HG02610 (cell line): ENCODE data around the gene PASK.
"Not testable (repeated sequence)": the region's sequence is repeated elsewhere in the genome, so short reads cannot be mapped to it uniquely, and the experiment has no call there.

Experiments
- ATAC-seq: cut with Tn5 transposase; IDR thresholded peaks from one replicate; pipeline ENCODE4 v1.9.1; 2021; ENCODE audit warnings: mild to moderate bottlenecking, moderate library complexity; ENCODE audit not compliant: unreplicated experiment

The PASK gene

DNA sequence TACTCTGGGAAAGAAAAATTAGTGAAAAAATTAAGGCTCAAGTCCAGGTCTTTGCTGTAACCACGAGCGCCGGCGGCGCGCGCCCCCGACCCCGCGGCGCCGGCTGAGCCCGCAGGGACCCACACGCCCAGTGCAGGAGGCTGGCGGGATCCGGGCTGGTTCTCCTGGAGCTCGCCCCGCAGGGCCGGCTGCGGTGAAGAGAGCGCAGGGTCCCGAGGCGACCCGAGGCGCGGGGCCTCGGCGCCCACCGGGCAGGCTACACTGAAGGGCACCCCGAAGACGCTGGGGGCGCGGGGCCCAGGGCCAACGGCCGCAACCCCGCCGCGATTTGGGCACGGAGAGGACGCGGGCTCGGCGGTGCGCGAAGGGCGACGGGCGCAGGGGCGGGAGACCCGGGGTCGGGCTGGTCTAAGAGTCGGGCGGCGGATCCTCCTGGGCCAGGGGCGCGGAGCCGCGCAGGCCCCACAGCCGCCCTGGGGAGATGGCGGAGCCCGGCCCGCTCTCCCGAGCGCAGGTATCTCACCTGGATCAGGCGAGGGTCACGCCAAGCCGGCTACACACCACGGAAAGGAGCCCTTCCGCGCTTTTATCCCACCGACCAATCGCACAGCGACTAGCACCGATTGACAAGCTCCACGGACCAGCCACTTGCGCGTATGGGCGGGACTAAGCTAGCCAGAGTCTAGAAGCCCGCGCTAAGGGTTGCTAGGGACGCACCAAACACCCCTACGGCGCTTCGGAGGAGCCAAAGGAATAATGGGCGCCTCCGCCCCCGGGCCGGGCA, at the start of gene PASK:
PASK (minus strand) TSS at position 582 of the 784 bp plus-strand sequence. CDS start 6,440 bp downstream, outside the sequence.
- peak; percentile 79 for ATAC-seq

DNA sequence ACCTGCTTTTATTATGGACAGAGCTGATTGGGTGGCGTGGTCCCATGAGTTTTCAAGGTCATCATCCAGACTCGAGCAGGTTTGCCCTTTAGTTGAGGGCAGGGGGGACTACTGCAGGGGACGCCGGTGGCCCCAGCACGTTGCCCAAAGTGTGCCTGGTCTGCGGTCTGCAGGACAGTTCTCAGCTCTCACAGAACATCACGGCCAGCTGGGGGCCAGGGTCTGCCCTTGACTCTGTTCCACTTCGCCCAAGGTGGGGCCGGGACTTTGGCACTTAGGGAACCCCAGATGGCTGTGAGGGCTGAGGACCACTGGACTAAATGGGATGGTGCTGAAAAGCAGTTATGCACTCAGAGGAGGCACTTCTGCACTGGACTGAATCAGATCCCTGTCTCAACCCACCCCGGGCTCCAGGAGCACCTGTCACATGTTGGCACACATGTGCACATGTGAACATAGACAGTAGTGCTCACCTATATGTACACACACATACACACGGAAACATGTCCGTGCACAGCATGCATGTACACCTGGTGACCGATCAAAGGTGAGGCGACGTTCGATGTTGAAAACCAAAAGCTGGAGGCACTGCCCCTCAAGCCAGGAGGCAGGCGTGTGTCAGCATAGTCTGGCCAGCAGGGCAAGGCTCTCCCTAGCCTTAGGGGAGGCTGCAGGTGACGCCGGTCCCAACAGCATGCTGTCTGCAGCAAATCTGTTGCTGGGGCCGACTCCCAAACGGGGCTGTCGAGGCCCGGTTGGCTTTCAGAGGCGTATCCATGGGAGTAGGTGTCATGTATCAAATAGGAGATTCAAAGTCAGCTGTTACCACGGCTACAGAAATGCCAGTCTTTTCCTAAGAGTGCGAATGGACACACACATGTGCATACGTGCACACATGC, 49.4 kb upstream of the PASK start:
- no peak for ATAC-seq

DNA sequence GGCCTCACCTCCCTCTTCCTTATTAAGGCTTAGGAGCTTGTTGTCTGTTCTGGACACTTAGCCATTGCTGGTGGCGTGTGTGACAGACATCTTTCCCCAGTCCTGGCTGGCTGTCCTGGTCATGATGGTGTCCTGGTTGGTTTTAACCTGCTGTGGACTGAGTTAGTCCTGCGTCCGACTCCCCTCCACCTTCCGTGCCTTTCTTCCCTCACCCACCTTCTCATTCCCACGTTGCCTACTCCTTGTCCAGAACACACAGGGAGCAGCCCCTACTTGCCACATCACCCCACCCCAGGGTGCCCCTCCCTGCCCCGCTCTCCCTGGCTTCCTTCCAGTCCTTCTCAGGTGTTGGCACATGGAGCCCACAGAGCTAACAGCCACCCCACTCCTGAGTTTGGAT, 48.7 kb upstream of the PASK start:
- no peak for ATAC-seq

DNA sequence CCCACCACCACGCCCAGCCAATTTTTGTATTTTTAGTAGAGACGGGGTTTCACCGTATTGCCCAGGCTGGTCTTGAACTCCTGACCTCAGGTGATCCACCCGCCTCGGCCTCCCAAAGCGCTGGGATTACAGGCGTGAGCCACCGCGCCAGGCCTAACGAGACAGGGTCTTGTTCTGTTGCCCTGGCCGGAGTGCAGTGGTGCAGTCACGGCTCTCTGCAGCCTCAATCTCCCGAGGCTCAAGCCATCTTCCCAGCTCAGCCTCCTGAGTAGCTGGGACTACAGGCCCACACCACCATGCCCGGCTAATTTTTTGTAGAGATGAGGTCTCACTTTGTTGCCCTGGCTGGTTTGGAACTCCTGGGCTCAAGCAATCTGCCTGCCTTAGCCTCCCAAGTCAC, 48.0 kb upstream of the PASK start:
- ATAC-seq = not testable (repeated sequence)

DNA sequence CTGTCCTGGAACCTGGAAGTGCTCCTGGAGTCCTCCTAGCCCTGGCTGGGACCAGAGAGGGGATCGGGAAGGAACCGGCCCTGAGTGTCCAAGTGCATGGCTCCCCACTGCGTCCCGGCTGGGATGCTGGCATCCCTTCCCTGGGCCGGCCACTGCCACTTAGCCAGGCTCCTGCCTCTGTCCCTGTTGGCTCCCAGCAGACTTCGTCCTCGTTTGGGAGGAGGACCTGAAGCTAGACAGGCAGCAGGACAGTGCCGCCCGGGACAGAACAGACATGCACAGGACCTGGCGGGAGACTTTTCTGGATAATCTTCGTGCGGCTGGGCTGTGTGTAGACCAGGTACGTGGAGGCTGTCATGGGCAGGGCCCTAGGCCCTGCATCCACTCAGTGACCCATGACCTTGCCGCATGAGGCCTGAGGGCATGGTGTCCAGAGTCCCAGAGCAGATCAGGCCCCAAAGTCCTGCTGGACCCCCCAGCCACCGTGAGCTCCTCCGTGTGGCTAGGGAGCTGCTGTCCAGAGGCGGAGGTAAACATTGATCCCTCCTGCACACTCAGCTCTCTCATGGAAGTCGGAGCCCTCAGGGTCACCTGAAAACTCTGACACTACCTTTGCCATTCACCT, 46.3 kb upstream of the PASK start:
- ATAC-seq = no peak

DNA sequence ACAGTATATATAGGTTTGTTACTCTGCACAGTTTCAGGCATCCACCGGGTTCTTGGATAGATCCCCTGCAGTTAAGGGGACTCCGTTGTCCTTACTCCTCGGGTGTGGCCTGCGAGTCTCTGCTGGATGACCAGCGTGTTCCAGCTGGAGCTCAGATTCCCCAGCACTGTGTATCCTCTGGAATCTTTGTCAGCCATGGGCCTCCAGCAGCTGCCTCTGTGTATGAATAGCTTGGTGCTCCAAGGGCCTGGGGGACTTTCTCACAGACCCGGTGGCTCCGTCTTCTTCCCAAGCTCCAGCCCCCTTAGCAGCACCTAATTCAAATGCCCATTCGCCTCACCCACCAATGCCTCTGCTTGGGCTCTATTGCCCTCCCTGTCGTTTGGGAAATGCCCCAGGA, 45.5 kb upstream of the PASK start:
- no peak for ATAC-seq

DNA sequence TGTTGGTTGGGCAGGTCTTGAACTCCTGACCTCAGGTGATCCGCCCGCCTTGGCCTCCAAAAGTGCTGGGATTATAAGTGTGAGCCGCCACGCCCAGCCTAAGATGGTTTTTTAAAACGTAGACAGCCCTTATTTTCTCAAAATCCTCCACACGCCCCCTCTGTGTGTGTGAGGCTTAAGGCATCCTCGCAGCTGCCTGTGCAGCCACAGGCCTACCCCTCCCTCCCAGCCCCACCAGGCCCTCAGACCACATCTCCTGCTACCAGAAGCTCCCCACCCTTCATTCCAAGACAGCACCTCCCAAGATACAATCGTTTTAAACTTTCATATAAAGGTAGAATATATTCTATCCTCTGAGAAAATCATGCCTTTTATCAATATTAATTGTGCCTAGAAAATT, 44.0 kb upstream of the PASK start:
- ATAC-seq = no peak

DNA sequence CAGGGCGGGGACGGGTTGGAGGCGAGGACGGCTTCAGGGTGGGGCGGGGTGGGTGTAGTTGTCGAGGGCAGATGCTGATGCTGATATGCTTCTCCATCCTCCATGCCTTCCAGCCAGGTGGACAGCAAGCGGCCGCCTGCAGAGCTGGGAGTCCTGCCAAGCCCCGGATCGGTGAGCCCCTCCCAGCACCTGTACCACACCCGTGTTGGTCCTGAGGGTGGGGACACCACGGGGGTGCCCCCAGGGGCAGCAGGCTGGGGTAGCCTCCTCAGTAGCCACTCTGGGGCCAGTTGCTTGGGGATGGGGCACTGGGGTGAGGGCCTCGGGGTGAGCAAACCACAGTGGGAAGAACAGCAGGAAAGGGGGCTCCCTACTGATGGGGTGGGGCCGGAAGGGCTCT, 41.8 kb upstream of the PASK start:
- no peak for ATAC-seq

DNA sequence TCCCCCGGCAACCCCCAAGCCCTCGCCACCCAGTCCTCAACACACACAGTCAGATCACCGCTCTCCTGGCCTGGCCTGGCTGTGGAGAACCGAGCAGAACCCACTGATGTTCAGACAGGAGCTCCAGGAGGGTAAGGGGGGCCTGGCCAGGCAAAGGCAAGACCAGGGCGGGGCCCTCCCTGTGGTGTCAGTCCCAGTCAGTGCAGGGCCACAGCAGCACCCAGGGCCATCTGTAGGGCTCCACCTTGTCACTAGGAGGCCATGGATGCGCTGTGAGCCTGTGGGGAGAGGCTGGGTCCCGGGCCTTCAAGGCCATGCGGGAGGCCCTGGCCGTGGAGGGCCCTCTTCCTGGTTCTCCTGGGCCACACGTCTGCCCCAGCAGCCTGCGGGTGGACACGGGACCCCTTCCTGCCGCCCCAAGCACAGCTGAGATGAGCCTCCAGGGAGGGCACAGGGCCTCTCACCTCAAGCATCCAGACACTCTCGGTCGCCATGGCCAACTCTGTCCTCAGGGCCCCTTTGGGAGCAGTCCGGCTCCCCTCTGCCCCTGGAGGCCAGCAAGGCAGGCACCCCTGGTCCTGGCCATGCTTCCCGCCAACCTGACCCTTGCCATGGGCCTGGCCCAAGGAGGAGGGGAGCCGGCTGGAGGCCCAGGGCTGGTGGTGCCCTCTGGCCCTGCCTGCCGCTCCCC, 41.2 kb upstream of the PASK start:
- no peak for ATAC-seq

DNA sequence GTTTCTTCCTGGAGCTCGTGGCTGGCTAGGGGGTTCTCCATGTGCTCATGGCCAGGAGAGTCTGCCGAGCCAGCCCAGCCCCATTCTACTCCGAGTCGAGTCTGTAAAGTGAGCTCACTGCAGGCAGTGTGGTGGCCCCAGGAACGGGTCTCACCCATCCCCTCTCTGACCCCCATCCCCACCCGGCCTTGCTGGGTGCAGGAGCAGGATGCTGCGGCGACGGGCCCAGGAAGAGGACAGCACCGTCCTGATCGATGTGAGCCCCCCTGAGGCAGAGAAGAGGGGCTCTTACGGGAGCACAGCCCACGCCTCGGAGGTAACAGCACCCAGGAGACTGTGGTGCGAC, 40.6 kb upstream of the PASK start:
- no peak for ATAC-seq

DNA sequence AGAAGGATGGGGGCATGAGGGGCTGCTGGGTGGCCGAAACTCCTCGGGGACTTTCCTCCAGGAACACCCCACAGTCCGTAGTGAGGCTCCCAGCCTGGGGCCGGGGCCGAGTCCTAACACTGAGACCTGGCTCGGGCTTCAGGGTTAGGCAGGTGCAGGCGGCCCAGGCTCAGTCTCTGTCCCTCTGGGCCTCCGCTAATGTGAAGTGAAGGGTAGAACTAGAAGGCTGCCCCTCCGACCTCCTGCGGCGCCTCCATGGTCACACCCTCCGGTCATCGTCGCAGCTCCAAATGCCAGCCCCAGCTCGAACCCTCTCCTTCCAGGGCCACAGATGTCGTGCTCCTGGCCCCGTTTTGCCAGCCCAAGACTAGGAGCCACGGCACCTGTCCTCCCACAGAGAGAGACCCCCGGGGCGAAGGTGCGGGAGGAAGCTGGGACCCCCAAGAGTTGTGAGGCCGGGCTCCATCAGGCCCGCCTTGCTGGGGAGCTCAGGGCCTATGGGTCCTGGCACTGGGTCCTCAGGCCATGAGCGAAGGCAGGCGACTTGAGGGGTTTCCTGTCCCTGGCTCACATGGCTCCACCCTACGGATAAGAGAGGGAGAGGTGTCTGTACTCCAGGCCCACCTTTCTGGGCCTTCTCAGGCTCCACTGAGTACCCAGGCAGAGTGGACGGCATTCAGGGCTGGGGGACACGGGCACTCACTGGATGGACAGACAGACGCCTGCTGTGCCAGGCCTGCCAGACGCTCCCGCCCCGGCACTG, 40.0 kb upstream of the PASK start:
- no peak for ATAC-seq

DNA sequence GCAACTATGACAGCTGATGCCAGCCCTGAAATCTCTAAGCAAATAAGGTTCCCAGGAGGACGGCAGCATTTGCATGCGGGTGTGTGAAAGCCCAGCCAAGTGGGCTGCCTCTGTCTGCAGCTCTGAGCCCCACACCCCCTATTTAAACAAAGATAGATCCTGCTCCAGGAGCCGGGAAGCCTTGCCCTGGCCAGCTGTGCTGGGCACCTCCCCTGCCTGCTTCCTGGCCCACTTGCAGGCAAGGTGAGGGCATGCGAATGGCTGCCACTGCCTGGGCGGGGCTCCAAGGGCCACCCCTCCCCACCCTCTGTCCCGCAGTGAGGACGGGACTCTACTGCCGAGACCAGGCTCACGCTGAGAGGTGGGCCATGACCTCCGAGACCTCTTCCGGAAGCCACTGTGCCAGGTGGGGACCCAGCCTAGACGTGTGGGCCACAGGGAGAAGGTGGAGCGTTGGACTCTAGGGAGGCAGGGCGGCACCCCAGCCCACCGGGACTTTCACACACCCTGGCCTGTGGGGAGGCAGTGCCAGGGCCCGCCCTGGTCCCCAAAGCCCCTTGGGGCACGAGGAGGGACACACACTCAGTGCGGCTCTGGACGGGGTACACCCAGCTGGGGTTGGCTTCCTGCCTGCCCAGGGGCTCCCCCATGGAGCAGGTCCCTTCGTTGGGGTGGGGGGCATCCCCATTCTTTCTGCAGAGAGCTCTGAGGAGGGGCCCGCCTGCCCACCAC, 39.3 kb upstream of the PASK start, which contains the start of gene ANO7:
ANO7 (plus strand) TSS at position 317 of the 732 bp plus-strand sequence. CDS start 1,387 bp downstream, outside the sequence.
- no peak for ATAC-seq

DNA sequence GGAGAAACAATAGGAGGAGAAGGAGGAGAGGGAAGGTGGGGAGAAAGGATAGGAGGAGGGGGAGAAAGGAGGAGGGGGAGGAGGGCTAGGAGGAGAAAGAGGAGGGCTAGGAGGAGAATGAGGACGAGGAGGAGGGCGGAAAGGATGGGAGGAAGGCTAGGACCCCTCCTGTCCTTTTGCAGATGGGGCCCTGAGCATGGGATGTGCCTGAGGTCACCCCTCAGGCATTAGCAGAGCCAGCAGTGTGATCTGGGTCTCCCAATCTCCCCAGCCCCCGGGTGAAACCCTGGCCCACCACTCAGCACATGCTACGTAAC, 38.6 kb upstream of the PASK start:
- no peak for ATAC-seq

DNA sequence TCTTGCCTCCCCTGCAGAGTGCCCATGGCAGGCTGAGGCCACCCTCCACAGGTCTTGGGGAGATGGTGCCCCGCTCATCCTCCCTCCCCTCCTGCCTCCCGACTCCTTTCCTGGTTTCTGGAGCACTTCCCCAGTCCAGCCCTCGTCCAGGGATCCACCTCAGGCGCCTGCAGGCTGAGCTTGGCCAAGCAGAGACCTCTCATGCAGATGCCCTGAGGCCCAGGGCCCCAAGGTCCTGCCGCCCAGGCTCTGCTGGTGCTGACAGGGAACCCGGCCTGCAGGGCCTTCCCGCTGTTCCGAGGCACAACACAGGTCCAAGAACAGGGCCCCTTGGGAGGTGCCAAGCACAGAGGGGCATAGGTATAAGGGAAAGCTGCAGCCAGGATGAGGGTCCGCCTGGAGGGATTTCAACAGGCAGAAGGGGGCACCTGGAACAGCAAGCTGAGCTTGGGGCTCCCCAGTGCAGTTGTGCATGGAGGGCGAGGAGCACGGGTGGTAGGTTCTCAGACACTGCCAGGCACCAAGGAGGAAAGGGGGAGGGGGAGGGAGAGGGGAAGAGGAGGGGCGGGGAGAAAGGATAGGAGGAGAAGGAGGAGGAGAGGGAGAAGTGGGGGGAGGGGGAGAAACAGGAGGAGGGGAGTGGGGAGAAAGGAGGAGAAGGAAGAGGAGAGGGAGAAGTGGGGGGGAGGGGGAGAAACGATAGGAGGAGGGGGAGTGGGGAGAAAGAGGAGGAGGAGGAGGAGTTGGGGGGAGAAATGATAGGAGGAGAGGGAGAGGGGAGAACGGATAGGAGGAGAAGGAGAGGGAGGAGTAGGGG, 38.0 kb upstream of the PASK start:
- no peak for ATAC-seq

DNA sequence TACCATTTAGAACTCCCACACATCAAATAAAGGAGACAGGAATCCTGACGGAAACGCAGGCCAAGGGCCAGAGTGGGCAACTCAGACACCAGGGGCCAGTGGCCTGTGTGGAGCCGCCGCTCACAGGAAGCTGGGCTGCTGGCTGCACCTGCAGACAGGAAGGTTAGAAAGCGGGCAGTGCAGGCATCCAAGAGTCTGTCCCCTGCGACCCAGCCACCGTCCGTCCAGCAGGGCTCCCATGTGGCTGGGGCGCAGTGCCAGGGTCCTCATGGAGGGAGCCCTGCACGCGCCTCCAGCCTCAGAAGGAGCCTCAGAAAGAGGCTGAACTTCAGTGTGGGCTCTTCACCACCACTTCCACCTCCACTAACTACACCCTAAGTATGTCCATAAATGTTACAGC, 36.7 kb upstream of the PASK start:
- no peak for ATAC-seq

DNA sequence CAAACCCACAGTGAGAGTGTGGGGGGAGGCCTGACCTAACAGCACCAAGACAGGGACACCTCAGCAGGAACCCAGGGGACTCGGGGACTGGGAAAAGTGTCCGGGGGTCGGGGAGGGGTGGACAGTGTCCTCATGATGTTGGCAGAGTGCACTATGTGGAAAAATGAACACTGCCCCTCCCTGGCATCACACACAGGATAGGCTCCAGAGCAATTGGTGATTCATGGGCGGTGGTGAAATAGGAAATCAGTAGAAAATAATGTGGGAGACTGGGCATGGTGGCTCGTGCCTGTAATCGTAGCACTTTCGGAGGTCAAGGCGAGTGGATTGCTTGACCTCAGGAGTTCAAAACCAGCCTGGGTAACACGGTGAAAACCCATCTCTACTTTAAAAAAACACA, 35.6 kb upstream of the PASK start:
- no peak for ATAC-seq

DNA sequence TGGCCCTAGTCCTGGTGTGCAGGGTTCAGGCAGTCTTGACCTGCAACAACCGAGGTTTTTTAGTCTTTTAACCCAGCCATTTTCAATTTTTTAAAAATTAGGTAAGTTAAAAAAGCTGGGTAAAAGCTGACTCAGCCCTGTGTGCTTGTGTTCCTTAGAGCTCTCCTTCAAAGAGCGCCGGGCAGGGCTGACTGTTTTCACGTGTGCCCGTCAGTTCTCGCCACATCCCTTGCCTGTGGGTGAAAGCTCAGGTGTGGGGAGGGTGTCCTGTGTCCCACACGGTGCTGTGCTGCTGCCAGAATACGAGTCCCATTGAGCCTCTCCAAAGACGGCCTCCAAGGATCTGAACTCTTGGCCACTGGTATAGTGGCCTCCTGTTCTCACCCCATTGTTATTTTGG, 33.9 kb upstream of the PASK start:
- ATAC-seq = no peak

DNA sequence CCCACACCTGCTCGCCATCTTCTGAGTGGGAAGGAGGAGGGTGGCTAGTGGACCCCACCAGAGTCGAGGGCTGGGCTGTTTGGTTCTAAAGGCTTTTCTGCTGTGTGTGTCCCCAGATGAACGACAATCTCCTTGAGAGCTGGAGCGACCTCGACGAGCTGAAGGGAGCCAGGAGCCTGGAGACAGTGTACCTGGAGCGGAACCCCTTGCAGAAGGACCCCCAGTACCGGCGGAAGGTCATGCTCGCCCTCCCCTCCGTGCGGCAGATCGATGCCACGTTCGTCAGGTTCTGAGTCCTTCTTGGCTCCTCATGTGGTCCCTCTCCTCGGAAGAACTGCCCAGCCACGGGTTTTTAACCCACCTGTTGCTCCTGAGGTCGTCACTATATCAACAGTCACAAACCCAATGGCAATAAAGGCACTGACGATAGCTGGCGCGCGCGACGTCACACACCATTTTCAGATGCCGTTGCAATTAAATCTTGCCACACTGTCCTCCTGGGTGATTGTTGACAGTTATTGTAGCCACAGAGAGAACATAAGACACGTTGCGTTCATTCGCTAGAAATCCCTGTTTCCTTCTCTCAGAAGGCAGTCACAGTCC, 33.4 kb upstream of the PASK start:
- ATAC-seq = no peak

DNA sequence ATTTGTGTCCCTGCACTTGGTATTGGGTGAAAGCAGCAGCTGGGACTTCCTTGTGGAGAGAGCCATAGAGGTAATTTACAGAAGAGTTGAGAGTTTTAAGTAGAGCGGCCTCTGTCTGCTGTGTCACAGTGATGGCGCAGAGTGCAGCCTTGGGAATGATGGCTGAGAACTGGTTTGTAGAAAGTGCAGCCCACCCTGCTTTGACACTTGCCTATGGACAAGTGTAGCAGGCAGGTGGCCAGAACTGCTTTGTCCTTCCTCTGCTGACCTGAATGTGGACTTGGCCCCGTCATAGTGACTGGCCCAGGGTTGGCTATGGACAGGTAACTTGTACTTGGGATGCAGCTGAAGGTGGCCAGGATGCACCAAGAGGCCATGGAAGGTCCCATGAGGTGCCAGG, 32.9 kb upstream of the PASK start:
- no peak for ATAC-seq
